NCI-H460 (cell line): ENCODE measurements around the gene NFATC2. TPM values are rescaled to one million over a fixed set of nuclear protein-coding genes. Genes with fewer than 3 reads are reported as not detected.

Experiments
- DNase-seq: peaks from one replicate; pipeline ENCODE4 v3.0.0-alpha.2; 2016; ENCODE audit warnings: low read depth; ENCODE audit errors: extremely low read depth
- total RNA-seq: library from RNA; depleted of rRNA; stranded (reverse); fragments of >200 nt; shearing (Covaris generic); gene quantifications from 2 replicates; pipeline ENCODE4 v1.2.3, GENCODE V29; 2014

The NFATC2 gene
- total RNA-seq, 1 experiment from 2014 or later, result 1.1 TPM

GRCh38 chr20:51458751-51459439 lies 83.6 kb downstream of the NFATC2 start:
- no peak for DNase-seq

GRCh38 chr20:51457533-51457932 lies 85.0 kb downstream of the NFATC2 start:
- DNase-seq, result no peak

GRCh38 chr20:51456511-51457509 lies 85.7 kb downstream of the NFATC2 start:
- DNase-seq, result peak; percentile 93

GRCh38 chr20:51454250-51454865 lies 88.2 kb downstream of the NFATC2 start:
- no peak for DNase-seq

GRCh38 chr20:51452734-51453365 lies 89.7 kb downstream of the NFATC2 start:
- DNase-seq, result no peak

- no peak for DNase-seq
Observed at GRCh38 chr20:51452091-51452613, 90.4 kb downstream of the NFATC2 start.

GRCh38 chr20:51451484-51451883 lies 91.0 kb downstream of the NFATC2 start:
- no peak for DNase-seq

GRCh38 chr20:51450984-51451383 lies 91.5 kb downstream of the NFATC2 start:
- no peak for DNase-seq

GRCh38 chr20:51450221-51450712 lies 92.3 kb downstream of the NFATC2 start:
- DNase-seq, result no peak

GRCh38 chr20:51449498-51450220 lies 92.9 kb downstream of the NFATC2 start:
- DNase-seq, result no peak

GRCh38 chr20:51447765-51448148 lies 94.8 kb downstream of the NFATC2 start:
- DNase-seq, result no peak

- DNase-seq, result no peak
Observed at GRCh38 chr20:51447097-51447764, 95.3 kb downstream of the NFATC2 start.

GRCh38 chr20:51446656-51447055 lies 95.9 kb downstream of the NFATC2 start:
- DNase-seq, result no peak

GRCh38 chr20:51446230-51446629 lies 96.3 kb downstream of the NFATC2 start:
- DNase-seq, result no peak

- DNase-seq, result no peak
Observed at GRCh38 chr20:51445591-51445990, 96.9 kb downstream of the NFATC2 start.

GRCh38 chr20:51444922-51445438 lies 97.5 kb downstream of the NFATC2 start:
- no peak for DNase-seq

- no peak for DNase-seq
Observed at GRCh38 chr20:51444467-51444866, 98.1 kb downstream of the NFATC2 start.

GRCh38 chr20:51442602-51443001 lies 99.9 kb downstream of the NFATC2 start:
- DNase-seq, result no peak

- DNase-seq, result no peak
Observed at GRCh38 chr20:51440589-51440988, 101.9 kb downstream of the NFATC2 start.
